HG03025 (cell line): ENCODE measurements around the gene NRG2.

Experiments used
- ATAC-seq: cut with Tn5 transposase; IDR thresholded peaks from one replicate; pipeline ENCODE4 v1.9.1; 2021; ENCODE audit warnings: mild to moderate bottlenecking, moderate library complexity; ENCODE audit not compliant: unreplicated experiment, low FRiP score

Gene NRG2

GRCh38 chr5:139864716-139865483 lies 178.2 kb downstream of the NRG2 start:
- ATAC-seq = no peak

- no peak for ATAC-seq
Observed at GRCh38 chr5:139863855-139864558, 179.1 kb downstream of the NRG2 start.

DNA sequence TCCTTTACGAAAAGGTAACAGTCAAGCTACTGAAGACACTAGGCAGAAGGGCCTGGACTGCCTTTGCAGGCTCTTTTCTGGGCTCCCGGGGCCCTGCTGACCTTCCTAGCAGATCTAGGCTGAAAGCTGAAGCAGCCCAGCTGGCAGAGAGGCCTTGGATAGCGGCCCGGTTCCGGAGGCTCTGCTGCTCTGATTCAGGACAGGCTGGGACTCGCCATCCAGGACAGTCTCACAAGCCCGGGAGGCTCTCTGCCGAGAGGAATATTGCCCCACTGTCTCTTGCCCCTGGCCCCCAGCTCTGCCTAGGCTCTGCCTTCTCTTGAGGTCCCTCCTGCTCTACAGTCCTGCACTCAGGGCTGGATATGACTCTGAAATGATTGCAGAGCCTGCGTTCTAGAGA lies 179.7 kb downstream of the NRG2 start:
- no peak for ATAC-seq

- ATAC-seq = no peak
Observed at GRCh38 chr5:139862803-139863202, 180.3 kb downstream of the NRG2 start.

GRCh38 chr5:139862313-139862712 lies 180.8 kb downstream of the NRG2 start:
- no peak for ATAC-seq

DNA sequence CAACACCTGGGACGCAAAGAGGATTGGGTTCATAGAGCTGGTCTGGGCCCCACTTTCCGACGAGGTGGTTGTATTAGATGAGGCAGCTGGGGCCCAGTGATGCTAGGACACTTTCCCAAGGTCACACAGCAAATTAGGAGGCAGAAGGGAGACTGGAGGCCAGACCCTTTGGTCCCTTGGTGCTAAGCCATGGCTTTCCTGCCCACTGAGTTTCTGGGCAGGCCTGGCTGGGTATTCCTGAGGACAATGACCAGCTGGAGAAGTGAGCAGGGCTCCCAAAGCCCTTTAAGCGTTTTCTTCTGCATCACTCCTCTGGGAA lies 181.3 kb downstream of the NRG2 start:
- no peak for ATAC-seq

DNA sequence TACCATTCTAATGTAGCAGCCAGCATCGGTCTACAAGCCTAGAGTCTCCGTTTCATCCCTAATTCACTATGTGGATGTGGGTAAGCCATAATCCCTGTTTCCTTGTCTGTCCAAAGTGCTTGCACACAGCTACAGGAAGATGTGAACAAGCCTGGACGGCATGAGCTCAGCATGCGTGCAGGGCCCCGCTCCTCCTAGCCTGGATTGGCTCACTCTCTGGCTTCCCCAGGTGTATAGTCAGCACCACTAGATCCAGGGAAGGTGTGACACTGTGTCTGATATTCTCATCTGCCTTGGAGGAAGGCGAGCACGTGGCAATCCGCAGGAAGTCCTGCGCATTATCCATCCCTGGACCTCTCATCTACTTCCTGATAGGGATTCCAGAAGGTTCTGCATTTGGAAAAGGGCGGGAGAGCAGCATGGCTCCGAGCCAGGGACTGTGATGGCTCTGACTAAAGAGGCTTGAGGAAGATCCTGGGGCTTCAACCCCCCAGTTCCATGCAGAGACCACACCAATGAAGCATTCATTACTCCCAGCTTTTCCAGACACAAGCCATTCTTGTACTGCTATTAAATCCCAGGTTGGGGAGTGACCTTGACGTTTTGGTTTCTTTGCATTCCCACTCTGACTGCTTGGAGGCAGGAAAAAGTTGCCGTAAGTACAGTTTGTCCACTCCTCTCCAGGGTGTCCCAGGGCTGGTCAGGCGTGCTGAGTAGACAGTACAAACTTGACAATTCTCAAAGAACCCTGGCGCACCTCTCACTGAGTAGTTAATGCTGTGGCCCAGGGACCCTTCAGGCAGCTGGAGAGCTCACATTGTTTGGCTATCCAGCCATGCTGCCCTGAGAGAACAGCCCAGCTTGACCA lies 181.8 kb downstream of the NRG2 start:
- no peak for ATAC-seq

GRCh38 chr5:139859013-139859412 lies 184.1 kb downstream of the NRG2 start:
- no peak for ATAC-seq

GRCh38 chr5:139856714-139857113 lies 186.4 kb downstream of the NRG2 start:
- ATAC-seq = no peak

GRCh38 chr5:139855946-139856540 lies 187.1 kb downstream of the NRG2 start:
- ATAC-seq = no peak

DNA sequence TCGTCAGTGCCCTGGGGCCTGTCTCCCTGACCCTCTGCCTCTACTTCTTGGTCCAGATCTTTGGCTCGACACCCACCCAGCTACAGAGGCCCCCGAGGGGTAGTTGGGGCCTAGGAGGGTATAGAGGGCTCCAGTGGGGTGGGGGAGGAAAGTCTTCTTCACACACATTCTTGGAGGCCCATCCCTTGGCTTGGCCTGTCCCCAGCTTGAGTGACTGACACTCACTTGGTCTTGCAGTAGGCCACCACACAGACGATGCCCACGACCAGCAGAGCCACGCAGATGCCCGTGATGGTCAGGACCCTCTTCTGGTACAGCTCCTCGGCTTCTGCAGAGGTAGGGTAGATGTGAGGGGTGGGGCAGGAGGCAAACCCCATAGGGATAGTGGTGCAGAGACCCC lies 187.6 kb downstream of the NRG2 start:
- ATAC-seq = no peak

DNA sequence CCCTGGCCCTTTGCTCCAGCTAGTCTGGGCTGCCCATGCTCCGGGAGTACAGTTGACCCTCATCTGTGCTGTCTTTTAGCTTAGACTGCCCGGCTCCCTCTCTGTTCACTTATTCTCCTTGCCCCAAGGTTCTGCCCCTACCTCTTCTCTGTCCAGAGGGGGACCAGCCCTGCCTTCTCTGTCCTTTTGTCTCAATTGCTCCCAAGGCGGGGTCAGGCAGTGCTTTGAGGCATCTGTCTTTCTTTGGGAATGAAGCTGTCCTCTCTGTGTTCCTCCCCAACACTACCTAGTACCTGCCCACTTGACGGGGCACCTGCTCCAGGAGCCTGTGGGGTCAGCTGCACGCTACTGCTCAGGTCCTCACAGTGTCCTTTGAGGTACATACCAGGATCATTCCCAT lies 188.1 kb downstream of the NRG2 start:
- no peak for ATAC-seq

DNA sequence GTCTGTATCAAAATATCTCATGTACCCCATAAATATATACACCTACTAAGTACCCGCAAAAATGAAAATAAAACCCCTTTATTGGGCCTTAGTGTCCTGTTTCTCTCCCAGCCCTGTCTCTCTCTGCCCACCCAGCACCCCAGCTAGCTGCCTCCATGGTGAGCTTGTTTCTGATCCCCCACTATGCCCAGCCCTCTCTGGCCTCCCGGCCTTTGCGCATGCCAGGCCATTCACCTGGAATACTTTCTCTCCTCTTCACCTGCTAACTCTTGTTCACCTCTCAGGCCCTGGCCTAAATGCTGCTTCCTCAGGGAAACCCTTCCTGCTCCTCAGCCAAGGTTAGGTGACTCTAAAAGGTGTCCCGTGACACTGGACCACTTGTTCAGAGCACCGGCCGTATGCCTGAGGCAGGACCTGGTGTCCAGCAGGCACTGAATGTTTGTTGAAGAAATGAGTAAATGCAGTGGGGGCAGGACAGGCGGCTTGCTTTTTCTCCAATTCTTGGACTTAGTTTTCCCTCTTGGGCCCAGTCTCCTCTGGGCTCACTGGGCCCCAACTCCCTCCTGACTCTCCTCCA lies 189.0 kb downstream of the NRG2 start:
- no peak for ATAC-seq

- ATAC-seq = no peak
Observed at GRCh38 chr5:139852696-139853095, 190.4 kb downstream of the NRG2 start.

DNA sequence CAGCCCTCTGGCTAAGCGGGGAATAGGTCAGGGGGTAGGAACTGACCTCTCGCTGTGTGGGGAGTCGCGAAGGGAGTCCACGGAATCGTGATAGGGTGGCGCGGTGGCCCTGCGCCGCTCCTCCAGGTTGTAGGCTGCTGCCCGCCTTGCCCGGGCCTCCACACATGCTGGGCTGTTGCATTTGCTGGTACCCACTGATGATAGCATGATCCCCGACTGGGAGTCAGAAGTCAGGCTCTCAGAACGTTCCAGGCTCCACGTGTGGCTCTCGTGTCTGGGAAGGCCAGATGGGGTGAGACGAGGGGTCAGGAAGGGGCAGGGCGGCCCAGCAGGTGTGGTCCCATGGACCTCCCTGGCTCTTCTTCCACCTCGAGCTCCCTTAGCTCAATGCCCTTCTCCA lies 191.5 kb downstream of the NRG2 start:
- ATAC-seq = no peak

GRCh38 chr5:139850423-139851016 lies 192.6 kb downstream of the NRG2 start:
- no peak for ATAC-seq

DNA sequence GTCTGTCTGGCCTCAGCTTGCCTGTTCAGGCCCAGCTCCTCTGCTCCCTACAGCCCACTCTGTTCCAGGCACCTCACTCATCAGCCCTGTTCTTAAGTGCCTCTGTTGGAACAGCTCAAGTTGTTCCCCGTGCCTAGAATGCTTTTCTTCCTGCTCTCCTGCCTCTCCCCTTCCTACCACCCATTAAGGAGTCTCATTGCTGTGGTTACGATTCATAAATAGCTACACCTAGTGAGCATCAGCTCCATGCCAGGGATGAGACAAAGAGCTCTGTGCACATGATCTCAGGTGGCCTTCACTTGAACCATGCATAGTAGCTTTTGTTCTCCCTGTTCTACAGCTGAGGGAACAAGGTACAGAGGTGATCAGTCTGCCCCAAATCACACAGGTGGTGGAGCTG lies 193.2 kb downstream of the NRG2 start:
- ATAC-seq = no peak

GRCh38 chr5:139849501-139849900 lies 193.6 kb downstream of the NRG2 start:
- no peak for ATAC-seq

- no peak for ATAC-seq
Observed at GRCh38 chr5:139848508-139849100, 194.5 kb downstream of the NRG2 start.
